Stimulated activated effector memory CD8-positive, alpha-beta T cell treated with anti-CD3 and anti-CD28 coated beads, Interleukin-12 subunit alpha, Interleukin-12 subunit beta, amount 100 ng/mL, for 72 hours (primary cell): ENCODE results near the gene ATP6V1G3.
A peak's percentile ranks its signal among the peaks of the same experiment; 100 is the strongest.
"Not testable (repeated sequence)": the region's sequence is repeated elsewhere in the genome, so short reads cannot be mapped to it uniquely, and the experiment has no call there.

ENCODE experiments used
- ATAC-seq: fragments of 150-1000 bp; cut with Tn5 transposase; 2 replicates; pipeline ENCODE4 v1.10.0; 2021
- DNase-seq, 2 donors: peaks; one replicate each; pipeline ENCODE4 v3.0.0; 2021 to 2022; ENCODE audit warnings: low spot score in 2 of 2
- H3K27ac Mint-ChIP-seq: one replicate; pipeline ENCODE4 v1.8.0; 2022; ENCODE audit warnings: mild to moderate bottlenecking, mixed read lengths
- H3K36me3 Mint-ChIP-seq: one replicate; pipeline ENCODE4 v1.8.0; 2022; ENCODE audit warnings: mild to moderate bottlenecking, mixed read lengths
- H3K4me1 Mint-ChIP-seq: one replicate; pipeline ENCODE4 v1.8.0; 2022; ENCODE audit warnings: mixed read lengths
- H3K4me3 Mint-ChIP-seq: one replicate; pipeline ENCODE4 v1.8.0; 2022; ENCODE audit warnings: mild to moderate bottlenecking, mixed read lengths
- H3K9me3 Mint-ChIP-seq: one replicate; pipeline ENCODE4 v1.8.0; 2022; ENCODE audit warnings: mixed read lengths

ATP6V1G3 gene

DNA sequence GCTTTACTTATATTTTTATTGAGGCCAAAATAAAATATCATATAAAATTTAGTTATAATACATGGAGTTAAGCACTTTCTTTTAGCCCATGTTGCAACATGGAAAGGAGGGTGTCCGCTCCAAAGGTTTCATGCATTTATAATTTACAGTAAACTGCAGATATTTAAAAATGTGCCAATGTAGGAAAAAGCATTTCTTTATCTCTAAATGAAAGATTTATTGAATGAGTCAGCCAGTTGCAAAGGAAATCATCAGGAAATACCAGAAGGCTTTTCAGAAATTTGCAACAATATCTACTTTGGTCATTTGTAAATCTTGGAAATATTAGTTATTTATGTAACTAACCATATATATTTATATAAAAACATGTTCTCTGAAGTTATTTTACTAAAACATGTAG, 12.1 kb downstream of the ATP6V1G3 start:
- DNase-seq = no peak
- peaks cover 3% of the 10 kb centered on the region for H3K36me3 Mint-ChIP-seq
- no peak for ATAC-seq
- no peak overlapping the region for H3K4me3 Mint-ChIP-seq
- peaks cover 5% of the 10 kb centered on the region for H3K9me3 Mint-ChIP-seq
- H3K4me1 Mint-ChIP-seq = peaks cover 5% of the 10 kb centered on the region
- H3K27ac Mint-ChIP-seq = no peak overlapping the region

DNA sequence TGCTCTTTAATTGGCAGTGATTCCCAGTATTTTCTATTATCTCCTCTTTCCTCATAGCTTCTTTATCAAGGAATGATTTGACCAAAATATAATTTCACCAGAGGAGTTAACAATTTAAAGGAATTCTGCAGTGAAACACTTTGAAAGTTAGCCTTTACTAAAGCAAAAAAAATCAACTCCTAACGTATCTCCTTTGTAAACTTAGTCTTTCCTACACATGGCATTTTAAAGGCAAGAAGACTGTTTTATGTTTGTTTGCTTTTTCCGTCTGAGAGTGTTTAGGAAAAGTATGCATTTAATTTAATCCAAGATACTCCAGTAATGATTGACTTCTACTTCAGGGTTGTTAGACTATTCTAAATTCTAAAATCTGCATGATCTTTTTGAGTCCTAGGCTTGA, 15.9 kb downstream of the ATP6V1G3 start:
- peak overlapping the region; percentile 53 for H3K4me3 Mint-ChIP-seq
- H3K27ac Mint-ChIP-seq = peak overlapping the region; percentile 65
- H3K4me1 Mint-ChIP-seq = peaks cover 29% of the 10 kb centered on the region
- ATAC-seq (no peak), DNase-seq (no peak)
- H3K9me3 Mint-ChIP-seq = no peaks in the 10 kb centered on the region
- peaks cover 5% of the 10 kb centered on the region for H3K36me3 Mint-ChIP-seq

DNA sequence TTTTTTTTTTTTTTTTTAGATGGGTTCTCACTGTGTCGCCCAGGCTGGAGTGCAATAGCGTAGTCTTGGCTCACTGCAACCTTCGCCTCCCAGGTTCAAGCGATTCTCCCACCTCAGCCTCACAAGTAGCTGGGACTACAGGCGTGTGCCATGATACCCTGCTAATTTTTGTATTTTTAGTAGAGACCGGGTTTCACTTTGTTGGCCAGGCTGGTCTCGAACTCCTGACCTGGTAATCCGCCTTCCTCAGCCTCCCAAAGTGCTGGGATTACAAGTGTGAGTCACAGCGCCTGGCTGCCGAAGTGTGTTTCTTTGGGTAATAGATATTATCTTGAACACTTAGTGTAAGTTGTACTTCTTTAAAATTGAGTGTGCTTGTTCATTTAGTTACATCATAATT, 16.4 kb downstream of the ATP6V1G3 start:
- Mint-ChIP-seq H3K4me3 (peak overlapping the region; percentile 53), H3K27ac (peak overlapping the region; percentile 65), H3K4me1 (peaks cover 33% of the 10 kb centered on the region)
- ATAC-seq, H3K36me3 Mint-ChIP-seq, H3K9me3 Mint-ChIP-seq: not testable (repeated sequence)
- peak in 1 of 2 donors; percentile 60 for DNase-seq

DNA sequence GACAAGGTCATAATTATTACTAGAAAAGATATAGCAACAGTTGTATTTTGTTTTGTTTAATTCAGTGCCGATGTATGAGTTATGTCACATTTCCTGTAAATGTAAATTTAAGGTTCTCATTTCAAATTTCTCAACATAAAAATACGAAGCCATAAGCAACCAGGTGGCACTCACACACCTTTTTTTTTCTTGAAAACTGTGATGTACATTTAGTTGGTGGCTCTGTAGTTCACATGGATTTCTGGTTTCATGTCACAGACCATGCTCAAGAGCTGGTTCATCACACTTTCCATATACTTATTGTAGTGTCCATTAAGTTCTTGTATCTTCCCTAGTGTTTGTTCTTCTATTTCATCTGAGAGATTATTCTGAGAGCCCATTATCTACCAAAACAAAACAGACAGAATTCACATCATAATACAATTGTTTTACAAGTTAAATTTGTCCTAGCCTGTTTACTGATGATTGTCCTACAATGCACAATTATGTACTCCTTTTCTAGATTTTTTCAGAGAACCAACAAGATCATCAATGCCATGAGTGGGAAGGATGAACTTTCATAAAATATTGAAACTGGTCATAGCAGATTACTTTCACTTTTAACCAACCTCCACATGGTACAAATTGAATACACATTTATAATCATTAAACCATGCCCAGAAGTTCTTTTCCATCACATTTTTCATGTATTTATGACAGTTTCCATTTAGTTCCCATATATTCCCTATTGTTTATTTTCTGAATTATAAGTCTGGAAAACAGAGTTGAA, 17.1 kb downstream of the ATP6V1G3 start:
- Mint-ChIP-seq H3K4me1 (peaks cover 40% of the 10 kb centered on the region), H3K27ac (peak overlapping the region; percentile 53), H3K9me3 (no peaks in the 10 kb centered on the region), H3K4me3 (peak overlapping the region; percentile 53), H3K36me3 (peaks cover 5% of the 10 kb centered on the region)
- ATAC-seq = peak; percentile 69
- DNase-seq = no peak

DNA sequence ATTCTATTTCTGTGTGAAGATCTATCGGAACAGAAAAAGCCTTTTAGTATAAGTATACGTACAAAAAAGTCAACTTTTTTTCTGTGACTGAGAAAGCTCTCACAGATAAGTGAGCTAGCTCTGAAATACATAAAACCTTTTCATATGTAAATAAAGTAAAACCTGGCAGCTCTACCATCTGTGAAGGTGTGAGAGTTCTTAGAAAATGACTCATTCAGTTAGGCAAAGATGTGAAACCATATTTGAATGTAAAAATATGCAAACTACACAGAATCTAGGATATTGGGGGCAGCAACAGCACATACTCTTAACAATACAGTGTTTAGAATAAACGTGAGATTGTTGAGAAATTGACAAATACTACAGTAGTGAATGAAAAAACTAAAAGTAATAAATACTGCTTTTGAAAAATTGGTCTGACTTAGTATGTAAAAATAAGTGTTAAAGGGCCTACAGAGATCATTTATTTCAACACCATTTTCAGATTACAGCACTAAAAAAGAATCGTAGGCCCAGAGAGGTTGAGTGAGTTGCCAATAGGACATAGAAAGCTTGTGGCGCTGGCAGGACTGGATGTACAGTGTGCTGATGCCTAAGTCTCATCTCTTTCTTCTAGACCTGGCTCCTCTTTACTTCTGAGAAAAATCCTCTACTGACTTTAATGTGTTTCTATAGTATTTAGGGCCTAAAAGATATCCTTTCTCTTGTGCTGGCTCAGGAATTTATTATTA, 19.8 kb downstream of the ATP6V1G3 start:
- no peaks in the 10 kb centered on the region for H3K9me3 Mint-ChIP-seq
- peak overlapping the region; percentile 60 for H3K4me3 Mint-ChIP-seq
- H3K4me1 Mint-ChIP-seq = peaks cover 47% of the 10 kb centered on the region
- ATAC-seq (peak; percentile 73), DNase-seq (no peak)
- peak overlapping the region; percentile 71 for H3K27ac Mint-ChIP-seq
- H3K36me3 Mint-ChIP-seq = peaks cover 5% of the 10 kb centered on the region

DNA sequence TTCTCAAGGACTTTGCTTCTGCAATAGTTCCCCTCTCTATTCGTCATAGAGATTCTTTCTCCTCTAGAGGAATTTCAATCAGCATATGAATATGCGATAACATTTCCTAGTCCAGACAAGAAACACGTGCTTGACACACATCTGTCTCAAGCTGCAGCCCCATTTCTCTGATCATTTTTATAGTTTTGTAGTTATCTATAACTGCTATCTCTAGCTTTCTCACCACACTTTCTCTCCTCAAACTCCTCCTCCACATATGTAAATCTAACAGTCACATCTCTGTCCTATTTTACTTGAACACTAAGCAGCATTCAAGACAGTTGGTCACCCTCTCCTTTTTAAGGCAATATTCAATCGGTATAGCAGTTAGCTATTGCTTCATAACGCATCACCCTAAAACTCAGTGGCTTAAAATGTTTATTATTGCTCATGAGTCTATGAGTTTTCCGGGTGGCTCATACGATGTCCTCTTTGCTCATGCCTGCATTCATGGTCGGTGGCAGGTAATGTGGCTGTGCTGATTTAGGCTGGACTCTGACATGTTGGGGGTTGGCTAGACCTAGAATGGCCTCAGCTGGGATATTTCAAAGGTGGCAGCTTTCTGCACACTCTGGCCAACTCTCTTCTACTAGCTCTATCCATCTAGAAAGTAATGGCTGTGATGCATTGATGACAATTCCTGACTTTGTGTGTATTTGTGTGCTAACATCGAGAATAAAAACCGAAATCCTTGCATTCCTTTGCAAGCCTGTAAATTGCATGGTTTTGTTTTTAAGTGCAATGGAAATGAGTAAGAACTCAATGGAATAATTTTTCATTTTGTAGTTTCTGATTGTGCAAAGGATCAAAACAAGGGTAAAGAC, 20.6 kb downstream of the ATP6V1G3 start:
- Mint-ChIP-seq H3K9me3 (no peaks in the 10 kb centered on the region), H3K4me1 (peaks cover 54% of the 10 kb centered on the region), H3K36me3 (peaks cover 5% of the 10 kb centered on the region), H3K4me3 (peak overlapping the region; percentile 60), H3K27ac (peak overlapping the region; percentile 71)
- ATAC-seq = peak; percentile 66
- no peak for DNase-seq

DNA sequence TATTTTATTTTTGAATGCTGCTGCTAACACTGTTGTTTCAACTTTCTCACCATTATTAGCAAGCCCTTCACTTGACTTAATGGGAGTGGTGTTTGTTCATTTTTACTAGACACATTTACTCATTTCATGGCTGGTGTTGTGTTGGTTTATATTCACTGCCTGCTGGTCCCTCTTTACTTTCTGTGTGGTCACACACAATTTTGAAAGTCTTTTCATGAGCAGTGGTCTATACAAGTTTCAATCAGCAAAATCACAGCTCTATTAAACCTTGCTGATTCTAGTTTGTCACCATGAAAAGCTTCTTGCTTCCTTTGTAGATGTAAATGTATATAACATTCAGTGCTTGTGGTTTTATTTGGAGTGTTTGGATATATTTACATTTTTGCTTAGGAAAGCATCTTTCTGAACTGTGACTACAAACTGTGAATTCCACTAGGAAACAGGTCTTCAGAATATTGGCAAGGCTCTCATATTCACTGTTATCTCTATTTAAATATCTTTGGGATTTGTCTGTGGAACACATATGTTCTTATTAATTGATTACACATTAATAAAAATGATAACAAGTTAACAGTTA, 22.8 kb downstream of the ATP6V1G3 start:
- no peaks in the 10 kb centered on the region for H3K36me3 Mint-ChIP-seq
- no peak overlapping the region for H3K27ac Mint-ChIP-seq
- no peak overlapping the region for H3K4me3 Mint-ChIP-seq
- ATAC-seq (peak; percentile 53), DNase-seq (no peak)
- H3K9me3 Mint-ChIP-seq = no peaks in the 10 kb centered on the region
- peaks cover 52% of the 10 kb centered on the region for H3K4me1 Mint-ChIP-seq

DNA sequence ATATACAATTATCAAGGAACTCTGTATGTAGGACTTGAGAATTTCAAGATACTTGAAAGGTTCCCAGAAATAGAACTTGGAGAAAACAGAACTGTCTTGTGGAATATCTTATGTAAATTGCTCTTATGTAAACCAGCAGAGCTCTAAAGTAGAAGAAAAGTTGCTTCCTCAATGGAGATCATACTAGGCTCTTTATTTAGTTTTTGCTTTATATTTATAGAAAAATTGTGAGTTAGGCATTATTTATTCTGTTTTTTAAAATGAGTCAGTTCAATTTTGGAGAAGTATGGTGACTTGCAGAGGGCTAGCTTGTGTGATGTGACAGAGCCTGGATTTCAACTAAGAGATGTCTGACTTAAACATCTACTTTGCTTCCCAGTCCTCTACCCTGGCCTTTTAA, 40.4 kb downstream of the ATP6V1G3 start:
- Mint-ChIP-seq H3K9me3 (peaks cover 16% of the 10 kb centered on the region), H3K36me3 (no peaks in the 10 kb centered on the region), H3K27ac (no peak overlapping the region), H3K4me1 (peaks cover 10% of the 10 kb centered on the region), H3K4me3 (no peak overlapping the region)
- no peak for ATAC-seq
- DNase-seq = no peak

DNA sequence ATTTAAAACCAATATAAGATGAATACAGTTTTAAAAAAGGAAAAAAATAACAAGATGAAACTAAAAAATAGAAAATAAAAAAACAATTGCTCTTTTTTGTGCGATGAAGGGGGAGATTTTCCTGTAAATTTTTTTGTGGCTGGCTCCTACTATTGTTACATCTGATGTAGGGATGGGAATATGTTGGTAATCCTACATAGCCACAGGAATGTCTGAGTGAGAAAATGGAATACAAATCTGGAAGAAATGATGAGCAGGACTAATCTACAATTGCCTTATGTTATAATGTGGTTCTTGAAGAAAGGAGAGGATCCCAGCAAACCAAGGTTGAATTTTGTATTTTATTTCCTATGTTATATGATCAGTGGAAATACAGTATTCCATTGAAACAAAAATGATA, 40.9 kb downstream of the ATP6V1G3 start:
- Mint-ChIP-seq H3K27ac (no peak overlapping the region), H3K4me1 (peaks cover 10% of the 10 kb centered on the region), H3K36me3 (no peaks in the 10 kb centered on the region), H3K9me3 (peaks cover 15% of the 10 kb centered on the region), H3K4me3 (no peak overlapping the region)
- DNase-seq (no peak), ATAC-seq (no peak)

DNA sequence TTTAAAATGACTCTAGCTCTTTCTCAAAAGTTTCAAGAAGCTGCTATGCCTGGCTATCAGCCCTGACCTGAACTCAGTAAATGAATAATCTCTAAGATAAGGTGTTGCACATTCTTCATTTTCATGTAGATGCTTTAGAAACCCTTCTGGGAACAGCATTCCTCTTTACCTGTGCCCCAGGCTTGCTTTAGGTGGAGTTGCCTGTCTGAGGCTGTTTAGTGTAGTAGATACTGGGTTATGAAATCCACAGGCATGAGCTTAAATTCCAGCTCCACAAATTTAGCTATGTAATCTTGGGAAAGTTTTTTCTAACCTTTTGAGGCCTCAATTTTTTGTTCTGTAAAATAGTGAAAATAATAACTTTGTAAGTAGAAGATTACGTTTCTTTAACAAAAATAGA, 41.6 kb downstream of the ATP6V1G3 start:
- peaks cover 10% of the 10 kb centered on the region for H3K4me1 Mint-ChIP-seq
- H3K9me3 Mint-ChIP-seq = peaks cover 15% of the 10 kb centered on the region
- DNase-seq = no peak
- no peaks in the 10 kb centered on the region for H3K36me3 Mint-ChIP-seq
- no peak overlapping the region for H3K27ac Mint-ChIP-seq
- H3K4me3 Mint-ChIP-seq = no peak overlapping the region
- ATAC-seq = no peak

DNA sequence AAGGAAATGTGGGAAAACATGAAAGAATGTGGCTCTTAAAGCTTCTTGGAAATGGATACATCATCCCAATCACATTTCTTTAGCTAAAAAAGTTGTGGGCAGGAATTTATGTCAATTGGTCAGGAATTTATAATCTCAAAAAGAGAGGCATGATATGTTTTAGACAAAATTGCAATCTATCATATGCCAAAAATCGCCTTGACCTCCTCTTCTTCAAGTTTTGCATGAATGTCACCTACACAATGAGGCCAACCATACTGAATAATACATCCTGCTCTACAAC, 42.4 kb downstream of the ATP6V1G3 start:
- Mint-ChIP-seq H3K27ac (no peak overlapping the region), H3K36me3 (no peaks in the 10 kb centered on the region), H3K9me3 (peaks cover 7% of the 10 kb centered on the region), H3K4me1 (peaks cover 10% of the 10 kb centered on the region), H3K4me3 (no peak overlapping the region)
- no peak for ATAC-seq
- DNase-seq = no peak

DNA sequence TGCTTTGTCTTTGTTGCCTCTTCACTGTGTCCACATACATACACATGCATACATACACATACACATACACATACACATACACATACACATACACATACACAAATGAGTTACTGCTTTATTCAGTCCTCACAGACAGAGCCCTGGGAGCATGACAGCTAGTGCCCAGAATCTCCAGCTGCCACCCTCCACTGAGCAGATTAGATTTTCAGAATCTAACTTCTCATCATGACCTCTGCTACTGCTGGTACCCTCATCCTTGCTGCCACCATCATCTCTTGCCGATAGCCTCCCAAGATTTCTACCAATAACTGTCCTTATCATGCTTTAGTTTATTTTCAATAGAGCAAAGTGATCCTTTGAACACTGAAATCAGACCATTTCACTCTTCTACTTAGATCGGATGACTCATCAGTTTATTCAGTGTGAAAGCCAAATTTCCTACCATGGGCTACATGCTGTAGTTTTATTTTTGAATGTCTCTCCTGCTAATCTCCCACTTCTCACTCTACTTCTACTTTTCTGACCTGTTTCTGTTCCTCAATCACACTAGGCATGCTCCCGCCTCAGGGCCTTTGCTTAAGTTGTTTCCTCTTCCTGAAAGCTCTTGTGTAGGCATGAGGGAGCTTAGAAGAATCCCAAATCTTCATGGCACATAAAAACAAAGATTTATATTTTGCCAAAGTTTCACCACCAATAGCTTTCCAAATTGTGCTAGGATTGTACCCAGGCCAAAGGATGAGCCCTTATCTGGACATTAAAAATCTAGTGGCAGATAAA, 43.0 kb downstream of the ATP6V1G3 start:
- H3K4me1 Mint-ChIP-seq = peaks cover 10% of the 10 kb centered on the region
- ATAC-seq (peak; percentile 63), DNase-seq (no peak)
- H3K4me3 Mint-ChIP-seq = no peak overlapping the region
- peaks cover 5% of the 10 kb centered on the region for H3K9me3 Mint-ChIP-seq
- no peak overlapping the region for H3K27ac Mint-ChIP-seq
- no peaks in the 10 kb centered on the region for H3K36me3 Mint-ChIP-seq

DNA sequence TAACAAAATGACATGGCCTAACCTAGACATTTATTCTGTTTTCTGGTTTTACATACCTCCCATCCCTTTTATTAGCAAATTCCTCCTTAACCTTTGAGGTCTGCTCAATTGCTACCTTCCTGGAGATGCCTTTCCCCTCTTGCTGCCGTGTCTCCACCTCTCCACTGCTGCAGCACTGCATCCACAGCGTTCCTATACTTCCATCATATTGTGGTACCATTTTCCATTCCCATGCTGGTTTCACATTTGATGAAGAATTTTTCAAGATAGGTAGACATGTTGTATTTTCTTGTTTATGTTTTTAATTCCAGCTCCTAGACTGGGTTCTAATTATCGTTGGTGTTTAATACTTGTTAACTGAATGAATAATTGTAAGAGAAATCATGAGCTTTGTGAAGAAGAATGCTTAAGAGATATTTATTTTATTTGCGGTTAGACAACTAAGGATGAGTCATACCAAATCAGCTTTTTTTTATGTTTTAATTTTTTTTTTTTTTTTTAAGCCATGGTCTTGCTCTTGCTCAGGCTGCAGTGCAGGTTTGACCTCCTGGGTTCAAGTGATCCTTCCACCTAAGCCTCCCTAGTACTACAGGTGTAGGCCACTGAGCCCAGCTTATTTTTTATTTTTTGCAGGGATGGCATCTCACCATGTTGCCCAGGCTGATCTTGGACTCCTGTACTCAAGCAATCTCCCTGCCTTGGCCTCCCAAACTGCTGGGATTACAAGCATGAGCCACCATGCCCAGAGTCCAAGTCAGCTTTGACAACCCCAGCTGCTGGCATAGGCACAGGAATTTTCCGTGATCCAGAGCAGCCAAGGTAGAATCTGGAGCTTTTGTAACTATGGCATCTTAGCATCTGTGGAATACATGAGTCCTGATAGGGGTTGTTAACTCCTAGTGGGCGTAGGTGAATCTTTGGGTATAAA, 44.0 kb downstream of the ATP6V1G3 start:
- ATAC-seq (no peak), DNase-seq (no peak)
- H3K36me3 Mint-ChIP-seq = no peaks in the 10 kb centered on the region
- peaks cover 10% of the 10 kb centered on the region for H3K4me1 Mint-ChIP-seq
- no peak overlapping the region for H3K4me3 Mint-ChIP-seq
- peaks cover 4% of the 10 kb centered on the region for H3K9me3 Mint-ChIP-seq
- H3K27ac Mint-ChIP-seq = peak overlapping the region; percentile 32

DNA sequence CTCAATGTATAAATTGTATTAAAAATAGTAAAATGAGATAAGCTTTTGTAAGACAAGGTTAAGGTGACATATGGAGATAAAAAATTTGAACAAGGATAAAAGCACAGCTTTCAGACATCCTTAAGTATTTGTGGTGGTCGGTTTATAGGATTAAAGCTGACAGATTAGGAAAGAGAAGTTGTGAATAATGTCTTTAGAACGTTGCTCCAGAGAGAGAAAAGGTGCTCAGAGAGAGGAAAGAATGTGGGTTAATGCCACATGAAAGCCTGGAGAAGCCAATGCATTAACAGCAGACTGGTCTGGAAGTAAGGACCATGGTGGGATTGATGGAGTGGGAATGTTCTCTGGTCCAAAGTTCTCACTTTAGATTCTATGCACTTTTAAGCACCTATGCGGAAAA, 44.8 kb downstream of the ATP6V1G3 start:
- ATAC-seq (no peak), DNase-seq (no peak)
- Mint-ChIP-seq H3K9me3 (peaks cover 4% of the 10 kb centered on the region), H3K4me3 (no peak overlapping the region), H3K27ac (no peak overlapping the region), H3K36me3 (no peaks in the 10 kb centered on the region), H3K4me1 (peaks cover 10% of the 10 kb centered on the region)
